ENCODE data around the gene PTMA. TPM values are rescaled to one million over a fixed set of nuclear protein-coding genes. Genes with fewer than 3 reads are reported as not detected.

Gene PTMA
- total RNA-seq, 1 experiment from 2014 or later = 1,390 TPM

- H3K27me3 ChIP-seq (ENCODE audit: control insufficient read depth, insufficient read depth, low read length) = no peaks in the 10 kb centered on the region
- H3K9me3 ChIP-seq (ENCODE audit: control insufficient read depth, insufficient read depth, low read depth, low read length) = no peaks in the 10 kb centered on the region
- H3K4me1 ChIP-seq (ENCODE audit: control insufficient read depth, insufficient read depth, low read length) = no peaks in the 10 kb centered on the region
- ATAC-seq (no peak), DNase-seq (ENCODE audit: low read depth, low spot score) (no peak)
- H3K27ac ChIP-seq (ENCODE audit: low read length) = no peak overlapping the region
- CTCF ChIA-PET = no interaction called here
- TF ChIP-seq SIN3A (IDR thresholded peaks at IDR 0.05; ENCODE audit: borderline replicate concordance, insufficient read depth, low read depth, low read length) (no peak), REST (IDR thresholded peaks at IDR 0.05; ENCODE audit: insufficient read depth in 1 of 2, low read depth in 2 of 2, low read length in 1 of 2) (no peak), TCF7L2 (IDR thresholded peaks at IDR 0.05; ENCODE audit: low read depth, low read length) (no peak), POLR2AphosphoS5 (IDR thresholded peaks at IDR 0.05; ENCODE audit: low read depth, low read length) (no peak), CTCF (IDR thresholded peaks at IDR 0.05) (no peak)
- POLR2A ChIA-PET = no interaction called here
- BruUV-seq (replicated peaks) = no TSS peak
- in situ Hi-C loops (cut with HindIII; ENCODE audit: low pct_unique_long_range_greater_than_20kb, low sequenced_read_pairs) (no loop called here), intact Hi-C loops (cut with micrococcal nuclease; ENCODE audit: unreplicated experiment) (no loop called here)
- H3K4me3 ChIP-seq (ENCODE audit: low read depth in 2 of 2, low read length in 2 of 2) = no peak overlapping the region
- no peaks in the 10 kb centered on the region for H3K36me3 ChIP-seq (ENCODE audit: control insufficient read depth, insufficient read depth, low read length)
Observed at GRCh38 chr2:231725476-231725875, 17.2 kb downstream of the PTMA start.

- in situ Hi-C loops (cut with HindIII; ENCODE audit: low pct_unique_long_range_greater_than_20kb, low sequenced_read_pairs) = no loop called here
- CTCF ChIA-PET = no interaction called here
Observed at GRCh38 chr2:231726276-231726675, 18.0 kb downstream of the PTMA start.

More at GRCh38 chr2:231726276-231726675, 18.0 kb downstream of the PTMA start:
- POLR2A ChIA-PET = no interaction called here
- no peak overlapping the region for H3K4me3 ChIP-seq (ENCODE audit: low read depth in 2 of 2, low read length in 2 of 2)
- intact Hi-C loops (cut with micrococcal nuclease; ENCODE audit: unreplicated experiment) = no loop called here
- no peaks in the 10 kb centered on the region for H3K4me1 ChIP-seq (ENCODE audit: control insufficient read depth, insufficient read depth, low read length)
- no peaks in the 10 kb centered on the region for H3K9me3 ChIP-seq (ENCODE audit: control insufficient read depth, insufficient read depth, low read depth, low read length)
- BruUV-seq (replicated peaks) = no TSS peak
- DNase-seq (ENCODE audit: low read depth, low spot score) (no peak), ATAC-seq (no peak)
- no peak overlapping the region for H3K27ac ChIP-seq (ENCODE audit: low read length)
- H3K27me3 ChIP-seq (ENCODE audit: control insufficient read depth, insufficient read depth, low read length) = no peaks in the 10 kb centered on the region
- no peak for TF ChIP-seq CTCF (IDR thresholded peaks at IDR 0.05)
- TF ChIP-seq REST (IDR thresholded peaks at IDR 0.05; ENCODE audit: insufficient read depth in 1 of 2, low read depth in 2 of 2, low read length in 1 of 2) = no peak
- TF ChIP-seq POLR2AphosphoS5 (IDR thresholded peaks at IDR 0.05; ENCODE audit: low read depth, low read length) = no peak
- no peak for TF ChIP-seq TCF7L2 (IDR thresholded peaks at IDR 0.05; ENCODE audit: low read depth, low read length)
- no peak for TF ChIP-seq SIN3A (IDR thresholded peaks at IDR 0.05; ENCODE audit: borderline replicate concordance, insufficient read depth, low read depth, low read length)
- H3K36me3 ChIP-seq (ENCODE audit: control insufficient read depth, insufficient read depth, low read length) = no peaks in the 10 kb centered on the region

All from Panc1 (cell line).